Stimulated activated CD8-positive, alpha-beta memory T cell treated with anti-CD3 and anti-CD28 coated beads, Interleukin-7, amount 100 ng/mL, for 24 hours (primary cell): ENCODE results near the gene NPHS2.
"Not testable (repeated sequence)": the region's sequence is repeated elsewhere in the genome, so short reads cannot be mapped to it uniquely, and the experiment has no call there.

ENCODE experiments used
- DNase-seq: peaks from one replicate; pipeline ENCODE4 v3.0.0-alpha.2; 2020; ENCODE audit warnings: low read depth

Gene NPHS2

GRCh38 chr1:179547021-179547535 lies 28.7 kb downstream of the NPHS2 start:
- no peak for DNase-seq

GRCh38 chr1:179545321-179545720 lies 30.4 kb downstream of the NPHS2 start:
- DNase-seq = no peak

GRCh38 chr1:179541774-179542173 lies 34.0 kb downstream of the NPHS2 start:
- no peak for DNase-seq

- no peak for DNase-seq
Observed at GRCh38 chr1:179530352-179530751, 45.4 kb downstream of the NPHS2 start.

- no peak for DNase-seq
Observed at GRCh38 chr1:179529482-179530195, 46.1 kb downstream of the NPHS2 start.

- not testable (repeated sequence) for DNase-seq
Observed at GRCh38 chr1:179518544-179518943, 57.2 kb downstream of the NPHS2 start.

- DNase-seq = no peak
Observed at GRCh38 chr1:179516976-179517705, 58.6 kb downstream of the NPHS2 start.

- DNase-seq = no peak
Observed at GRCh38 chr1:179510038-179510437, 65.7 kb downstream of the NPHS2 start.

- DNase-seq = no peak
Observed at GRCh38 chr1:179509384-179509783, 66.4 kb downstream of the NPHS2 start.

GRCh38 chr1:179506199-179506598 lies 69.5 kb downstream of the NPHS2 start:
- DNase-seq = no peak
